GM23338 (cell line): ENCODE measurements around the gene MMRN2. TPM values are rescaled to one million over a fixed set of nuclear protein-coding genes. Genes with fewer than 3 reads are reported as not detected.

ENCODE experiments used
- ATAC-seq: fragments of 200-7000 bp; cut with Tn5 transposase; 3 replicates; pipeline ENCODE4 v1.9.1; 2020
- DNase-seq: peaks from one replicate; pipeline ENCODE4 v3.0.0-alpha.2; 2015; ENCODE audit warnings: low spot score
- H2AFZ ChIP-seq: fragments of 200-600 bp; sonication (generic); 2 replicates; pipeline ENCODE4 v1.8.0; 2016; ENCODE audit warnings: antibody characterized with exemption, mild to moderate bottlenecking, moderate library complexity
- H3F3A ChIP-seq: fragments of 200-600 bp; sonication (generic); replicated peaks from 2 replicates; pipeline ENCODE4 v1.8.0; 2017; ENCODE audit warnings: antibody characterized with exemption, mixed run types, low read depth
- H3K27ac ChIP-seq: fragments of 200-600 bp; sonication (generic); 2 replicates; pipeline ENCODE4 v1.6.1; 2016; ENCODE audit warnings: low read depth
- H3K27me3 ChIP-seq: fragments of 200-600 bp; sonication (generic); 2 replicates; pipeline ENCODE4 v1.8.0; 2016; ENCODE audit warnings: mild to moderate bottlenecking, mixed run types, moderate library complexity; ENCODE audit not compliant: insufficient read depth
- H3K36me3 ChIP-seq: fragments of 200-600 bp; sonication (generic); 2 replicates; pipeline ENCODE4 v1.8.0; 2016; ENCODE audit warnings: mild to moderate bottlenecking; ENCODE audit not compliant: insufficient read depth
- H3K4me1 ChIP-seq: fragments of 200-600 bp; sonication (generic); 2 replicates; pipeline ENCODE4 v1.8.0; 2016; ENCODE audit warnings: mild to moderate bottlenecking, moderate library complexity; ENCODE audit not compliant: insufficient read depth
- H3K4me2 ChIP-seq: fragments of 200-600 bp; sonication (generic); 2 replicates; pipeline ENCODE4 v1.7.1; 2017; ENCODE audit warnings: mixed run types
- H3K4me3 ChIP-seq: fragments of 200-600 bp; sonication (generic); 2 replicates; pipeline ENCODE4 v1.6.1; 2016; ENCODE audit warnings: mixed run types
- H3K79me2 ChIP-seq: fragments of 200-600 bp; sonication (generic); replicated peaks from 2 replicates; pipeline ENCODE4 v1.8.0; 2017; ENCODE audit warnings: mild to moderate bottlenecking; ENCODE audit not compliant: insufficient read depth
- H3K9me2 ChIP-seq: fragments of 200-600 bp; sonication (generic); 2 replicates; pipeline ENCODE4 v1.8.0; 2017; ENCODE audit not compliant: insufficient read depth
- H4K20me1 ChIP-seq: fragments of 200-600 bp; sonication (generic); replicated peaks from 2 replicates; pipeline ENCODE4 v1.8.0; 2017; ENCODE audit warnings: mild to moderate bottlenecking; ENCODE audit not compliant: insufficient read depth
- H3K27ac Mint-ChIP-seq: 2 replicates; pipeline ENCODE4 v1.8.0; 2020; ENCODE audit warnings: inconsistent platforms, mild to moderate bottlenecking, moderate library complexity, mixed read lengths
- H3K27me3 Mint-ChIP-seq: 3 replicates; pipeline ENCODE4 v1.8.0; 2022; ENCODE audit warnings: low read depth, mild to moderate bottlenecking, moderate library complexity, mixed read lengths, inconsistent platforms; ENCODE audit not compliant: insufficient read depth, poor library complexity
- H3K36me3 Mint-ChIP-seq: 3 replicates; pipeline ENCODE4 v1.8.0; 2021; ENCODE audit warnings: low read depth, mild to moderate bottlenecking, inconsistent platforms, moderate library complexity, mixed read lengths
- H3K4me1 Mint-ChIP-seq: 3 replicates; pipeline ENCODE4 v1.8.0; 2020; ENCODE audit warnings: mild to moderate bottlenecking, inconsistent platforms, mixed read lengths
- H3K4me3 Mint-ChIP-seq: 3 replicates; pipeline ENCODE4 v1.8.0; 2021; ENCODE audit warnings: moderate library complexity, mild to moderate bottlenecking, inconsistent platforms, mixed read lengths
- H3K9me3 Mint-ChIP-seq: 3 replicates; pipeline ENCODE4 v1.8.0; 2020; ENCODE audit warnings: moderate library complexity, mild to moderate bottlenecking, inconsistent platforms, mixed read lengths
- CTCF ChIP-seq, 2 experiments: fragments of 200-600 bp in 1 of 2; sonication (generic) in 1 of 2; conservative IDR thresholded peaks; 2 replicates each; pipeline versions ENCODE4 v1.5.1 to v1.6.1; 2016 to 2017; ENCODE audit warnings: antibody characterized with exemption in 2 of 2, low read depth in 2 of 2, mild to moderate bottlenecking in 2 of 2, moderate library complexity in 1 of 2
- EZH2phosphoT487 ChIP-seq: fragments of 200-600 bp; sonication (generic); IDR thresholded peaks from one replicate; pipeline ENCODE4 v1.8.1; 2018; ENCODE audit warnings: antibody characterized with exemption; ENCODE audit not compliant: unreplicated experiment
- JUNB ChIP-seq: IDR thresholded peaks from one replicate; pipeline ENCODE4 v1.6.1; 2016; ENCODE audit warnings: antibody characterized with exemption; ENCODE audit not compliant: unreplicated experiment
- NANOG ChIP-seq: IDR thresholded peaks from 2 replicates; pipeline ENCODE4 v1.6.1; 2016; ENCODE audit warnings: antibody characterized with exemption, borderline replicate concordance
- ZNF114 ChIP-seq: fragments of 250-450 bp; sonication (Bioruptor Pico); IDR thresholded peaks from 2 replicates; pipeline ENCODE4 v1.5.0; 2020; ENCODE audit warnings: mild to moderate bottlenecking, moderate library complexity
- ZNF331 ChIP-seq: fragments of 250-450 bp; sonication (Bioruptor Pico); IDR thresholded peaks from 2 replicates; pipeline ENCODE4 v1.5.0; 2020; ENCODE audit warnings: low read depth, mild to moderate bottlenecking, moderate library complexity
- ZNF462 ChIP-seq: fragments of 250-450 bp; sonication (Bioruptor Pico); IDR thresholded peaks from 2 replicates; pipeline ENCODE4 v1.5.0; 2020; ENCODE audit warnings: mild to moderate bottlenecking, moderate library complexity
- polyA plus RNA-seq: library from polyadenylated mRNA; unstranded; fragments of >200 nt; fragmentation: Nextera tagmentation; extraction: Ambion mirVana; gene quantifications from 2 replicates; pipeline ENCODE4 v1.2.1, GENCODE V29; 2016
- total RNA-seq: library from RNA; depleted of rRNA; stranded (reverse); fragments of >200 nt; shearing (Covaris generic); gene quantifications from 2 replicates; pipeline ENCODE4 v1.2.3, GENCODE V29; 2014

Gene MMRN2
- total and polyA plus RNA-seq, 2 experiments from 2014 or later, result 0.32 to 2.4 TPM

- Histone ChIP-seq H3K9me2 (no peaks in the 10 kb centered on the region), H3K36me3 (no peaks in the 10 kb centered on the region), H3K4me1 (peaks cover 43% of the 10 kb centered on the region), H3K4me2 (no peak overlapping the region), H3K27ac (no peak overlapping the region), H3K79me2 (no peaks in the 10 kb centered on the region), H3K27me3 (no peaks in the 10 kb centered on the region), H3K4me3 (no peak overlapping the region), H2AFZ (no peak overlapping the region), H3F3A (no peaks in the 10 kb centered on the region), H4K20me1 (no peaks in the 10 kb centered on the region)
- H3K4me1 Mint-ChIP-seq, result peaks cover 38% of the 10 kb centered on the region
- H3K27me3 Mint-ChIP-seq, result peaks cover 26% of the 10 kb centered on the region
- H3K27ac Mint-ChIP-seq, result no peak overlapping the region
- ATAC-seq (no peak), DNase-seq (no peak)
- TF ChIP-seq ZNF114 (CRISPR knock-in tag), result no peak
- no peak for TF ChIP-seq ZNF462 (CRISPR knock-in tag)
- no peak for TF ChIP-seq JUNB
- no peak for TF ChIP-seq NANOG
- no peak for TF ChIP-seq EZH2phosphoT487
- no peak for TF ChIP-seq CTCF (conservative IDR thresholded peaks at IDR 0.05; ENCODE audit: low read depth in 2 of 2)
- no peak for TF ChIP-seq ZNF331
- H3K4me3 Mint-ChIP-seq, result no peak overlapping the region
- H3K36me3 Mint-ChIP-seq, result no peaks in the 10 kb centered on the region
- H3K9me3 Mint-ChIP-seq, result peaks cover 2% of the 10 kb centered on the region; the same call in 1 of the 3 replicates
These were observed 4.2 kb upstream of the MMRN2 start for GRCh38 chr10:86961481-86962091.
